ENCODE data around the gene RSPH9. TPM values are rescaled to one million over a fixed set of nuclear protein-coding genes. Genes with fewer than 3 reads are reported as not detected.

RSPH9 gene, protein sequence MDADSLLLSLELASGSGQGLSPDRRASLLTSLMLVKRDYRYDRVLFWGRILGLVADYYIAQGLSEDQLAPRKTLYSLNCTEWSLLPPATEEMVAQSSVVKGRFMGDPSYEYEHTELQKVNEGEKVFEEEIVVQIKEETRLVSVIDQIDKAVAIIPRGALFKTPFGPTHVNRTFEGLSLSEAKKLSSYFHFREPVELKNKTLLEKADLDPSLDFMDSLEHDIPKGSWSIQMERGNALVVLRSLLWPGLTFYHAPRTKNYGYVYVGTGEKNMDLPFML
- total RNA-seq: 0.30 TPM

DNA sequence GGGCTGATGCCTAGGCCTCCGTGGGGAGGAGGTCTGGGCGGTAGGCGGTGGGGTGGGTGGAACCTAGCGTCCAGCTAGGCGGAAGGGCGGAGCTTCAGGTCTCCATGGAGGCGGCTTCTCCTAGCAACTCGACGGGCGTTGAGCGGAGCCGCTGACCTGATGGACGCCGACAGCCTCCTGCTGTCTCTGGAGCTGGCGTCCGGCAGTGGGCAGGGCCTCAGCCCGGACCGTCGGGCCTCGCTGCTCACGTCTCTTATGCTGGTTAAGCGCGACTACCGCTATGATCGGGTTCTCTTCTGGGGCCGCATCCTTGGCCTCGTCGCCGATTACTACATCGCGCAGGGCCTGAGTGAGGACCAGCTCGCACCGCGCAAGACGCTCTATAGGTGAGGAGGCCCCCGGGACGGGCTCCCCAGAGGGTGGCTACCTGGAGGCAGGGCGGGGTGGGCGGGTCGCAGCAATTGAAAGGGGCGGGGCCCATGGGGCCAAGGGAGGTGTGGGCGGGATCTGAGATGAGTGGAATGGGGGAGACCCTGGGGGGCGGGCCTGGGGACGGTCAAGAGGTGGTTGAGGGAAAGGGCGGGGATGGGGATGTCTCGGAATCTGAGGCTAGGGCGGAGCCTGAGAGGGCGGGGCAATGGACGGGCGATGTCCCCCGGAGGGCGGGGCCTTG, at the start of gene RSPH9:
Gene RSPH9, plus strand, starts transcription at position 97 of the 673 bp plus-strand sequence. Its CDS starts 63 bp downstream, at position 160.
- peak; percentile 69 for DNase-seq

DNA sequence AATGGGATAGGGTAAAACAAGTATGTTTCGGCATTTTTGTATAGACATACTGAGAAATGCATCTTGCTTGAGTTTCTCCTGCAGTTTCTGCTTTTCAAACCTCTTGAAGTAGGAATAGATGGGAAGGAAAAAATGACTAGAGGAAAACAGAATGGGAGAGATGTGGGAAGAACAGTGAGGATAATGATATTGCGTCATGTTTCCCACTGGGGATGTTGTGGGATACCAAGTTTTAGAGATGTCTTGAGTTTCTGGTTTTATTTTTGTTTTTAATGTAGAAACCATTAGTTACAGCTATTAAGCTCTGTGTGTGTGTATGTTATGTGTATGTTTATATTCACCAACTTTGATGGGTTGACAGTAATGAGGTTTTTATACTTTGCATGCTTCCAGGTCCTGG, 44.2 kb upstream of the RSPH9 start:
- DNase-seq: no peak

DNA sequence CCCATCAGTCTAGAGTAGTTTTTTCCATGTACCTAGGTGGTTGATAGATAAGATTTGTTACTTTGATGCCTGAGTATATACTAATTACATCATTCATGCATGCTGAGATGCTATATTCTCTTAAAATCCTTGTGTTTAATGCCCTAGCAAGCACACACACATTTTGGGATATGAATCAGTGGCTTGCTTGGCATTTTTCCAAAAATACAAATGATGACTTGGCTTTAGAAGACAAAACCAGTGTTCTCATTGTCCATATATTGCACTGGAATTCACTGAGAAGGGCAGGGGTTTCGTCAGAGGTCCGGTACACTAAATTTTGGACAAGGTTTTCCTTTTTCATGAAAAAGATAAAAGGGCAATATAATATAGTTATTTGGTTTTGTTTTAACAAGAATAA, 40.7 kb upstream of the RSPH9 start:
- DNase-seq: no peak

DNA sequence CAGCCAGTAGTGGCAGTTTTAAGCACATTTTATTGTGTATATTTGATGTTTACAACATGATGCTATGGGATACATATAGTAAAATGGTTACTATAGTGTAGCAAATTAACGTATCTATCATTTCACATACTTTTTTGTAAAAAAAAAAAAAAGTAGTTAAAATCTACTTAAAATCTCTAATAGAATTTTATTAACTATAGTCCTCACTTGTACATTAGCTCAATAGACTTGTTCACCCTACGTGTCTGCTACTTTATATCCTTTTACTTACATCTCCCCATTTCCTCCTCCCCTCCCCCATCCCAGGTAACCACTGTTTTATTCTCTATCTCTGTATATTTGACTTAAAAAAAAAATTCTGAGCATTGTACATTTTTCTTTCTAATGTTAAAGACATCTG, 38.8 kb upstream of the RSPH9 start:
- no peak for DNase-seq

DNA sequence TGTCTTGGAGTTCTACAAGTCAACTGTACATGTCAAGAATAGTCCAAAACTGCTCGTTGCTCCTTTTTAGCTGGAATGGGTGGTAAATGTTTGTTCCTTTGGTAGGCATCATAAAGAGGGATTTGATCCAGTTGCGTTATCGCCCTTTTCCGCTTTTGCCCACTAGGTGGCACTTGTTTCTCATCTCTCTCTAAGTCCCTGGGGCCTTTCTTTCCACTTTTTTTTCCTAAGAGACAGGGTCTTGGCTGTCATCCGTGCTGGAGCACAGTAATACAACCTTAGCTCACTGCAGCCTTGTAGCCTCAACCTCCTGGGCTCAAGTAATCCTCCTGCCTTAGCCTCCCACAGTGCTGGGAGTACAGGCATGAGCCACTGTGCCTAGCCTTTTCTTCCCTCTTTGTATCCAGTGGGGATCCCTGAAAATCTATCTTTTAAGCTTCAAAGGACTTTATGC, 36.5 kb upstream of the RSPH9 start:
- DNase-seq: peak; percentile 40

DNA sequence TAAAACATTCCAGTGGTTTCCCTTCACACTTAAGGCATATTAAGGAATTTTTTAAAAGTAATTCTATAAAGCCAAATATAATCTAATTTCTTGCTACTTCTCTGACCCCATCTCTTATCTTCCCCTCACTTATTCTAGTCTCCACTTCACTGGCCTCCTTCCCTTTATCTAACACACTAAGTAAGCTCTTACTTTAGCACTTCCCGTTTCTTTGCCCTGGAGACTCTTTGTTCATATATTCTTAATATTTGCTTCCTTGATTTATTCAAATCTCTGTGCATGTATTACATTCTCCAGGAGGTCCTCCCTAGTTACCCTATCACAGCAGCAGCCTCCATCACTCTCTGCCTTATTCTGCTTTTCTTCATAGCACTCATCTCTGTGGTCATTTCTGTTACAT, 36.0 kb upstream of the RSPH9 start:
- DNase-seq: no peak

DNA sequence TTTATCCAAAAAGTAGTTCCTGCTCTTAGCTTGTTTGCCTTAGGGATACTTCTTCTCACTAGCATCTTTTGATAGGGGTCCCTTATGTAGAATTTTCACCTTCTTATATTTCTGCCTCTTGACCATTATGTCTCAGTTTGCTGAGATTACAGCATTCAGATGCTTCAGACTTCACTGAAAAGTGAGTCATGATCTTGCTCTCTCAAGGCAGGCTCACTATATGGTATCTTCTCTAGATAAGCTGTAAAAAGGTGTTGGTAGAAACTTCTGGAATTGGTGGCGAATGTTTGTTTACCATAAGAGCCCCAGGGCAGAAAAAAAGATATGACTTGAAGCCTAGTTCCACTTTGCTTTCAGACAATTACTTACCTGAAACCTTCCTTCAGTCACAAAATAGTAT, 35.4 kb upstream of the RSPH9 start:
- DNase-seq: no peak

DNA sequence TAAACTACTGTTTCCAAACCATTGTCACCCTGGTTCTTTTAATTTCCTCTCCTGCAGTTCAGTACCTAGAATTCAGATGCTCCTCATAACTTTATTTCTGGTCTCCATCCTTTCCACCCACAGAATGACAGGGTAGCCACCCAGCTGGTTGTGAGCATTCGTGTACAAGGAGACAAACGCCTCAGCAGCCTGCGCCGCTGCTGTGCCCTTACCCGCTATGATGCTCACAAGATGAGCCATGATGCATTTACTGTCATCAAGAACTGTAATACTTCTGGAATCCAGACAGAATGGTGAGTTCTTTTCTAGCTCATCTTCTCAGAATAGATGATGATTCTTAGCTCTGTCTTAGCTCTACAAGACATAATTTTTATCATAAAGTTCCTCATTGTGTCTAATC, 34.4 kb upstream of the RSPH9 start:
- no peak for DNase-seq

DNA sequence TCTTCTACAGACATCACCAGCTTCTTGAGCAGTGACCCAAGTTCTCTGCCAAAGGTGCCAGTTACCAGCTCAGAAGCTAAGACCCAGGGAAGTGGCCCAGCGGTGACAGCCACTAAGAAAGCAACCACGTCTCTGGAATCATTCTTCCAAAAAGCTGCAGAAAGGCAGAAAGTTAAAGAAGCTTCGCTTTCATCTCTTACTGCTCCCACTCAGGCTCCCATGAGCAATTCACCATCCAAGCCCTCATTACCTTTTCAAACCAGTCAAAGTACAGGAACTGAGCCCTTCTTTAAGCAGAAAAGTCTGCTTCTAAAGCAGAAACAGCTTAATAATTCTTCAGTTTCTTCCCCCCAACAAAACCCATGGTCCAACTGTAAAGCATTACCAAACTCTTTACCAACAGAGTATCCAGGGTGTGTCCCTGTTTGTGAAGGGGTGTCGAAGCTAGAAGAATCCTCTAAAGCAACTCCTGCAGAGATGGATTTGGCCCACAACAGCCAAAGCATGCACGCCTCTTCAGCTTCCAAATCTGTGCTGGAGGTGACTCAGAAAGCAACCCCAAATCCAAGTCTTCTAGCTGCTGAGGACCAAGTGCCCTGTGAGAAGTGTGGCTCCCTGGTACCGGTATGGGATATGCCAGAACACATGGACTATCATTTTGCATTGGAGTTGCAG, 31.0 kb upstream of the RSPH9 start:
- no peak for DNase-seq

DNA sequence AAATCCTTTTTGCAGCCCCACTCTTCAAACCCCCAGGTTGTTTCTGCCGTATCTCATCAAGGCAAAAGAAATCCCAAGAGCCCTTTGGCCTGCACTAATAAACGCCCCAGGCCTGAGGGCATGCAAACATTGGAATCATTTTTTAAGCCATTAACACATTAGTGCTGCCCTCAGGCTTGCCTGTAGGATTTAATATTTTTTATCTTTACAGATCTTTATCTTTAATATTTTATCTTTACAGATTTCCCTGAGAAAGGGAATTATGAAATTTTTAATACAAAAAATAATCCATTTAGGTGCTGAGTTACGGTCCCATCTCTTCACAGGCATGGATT, 30.5 kb upstream of the RSPH9 start:
- no peak for DNase-seq

DNA sequence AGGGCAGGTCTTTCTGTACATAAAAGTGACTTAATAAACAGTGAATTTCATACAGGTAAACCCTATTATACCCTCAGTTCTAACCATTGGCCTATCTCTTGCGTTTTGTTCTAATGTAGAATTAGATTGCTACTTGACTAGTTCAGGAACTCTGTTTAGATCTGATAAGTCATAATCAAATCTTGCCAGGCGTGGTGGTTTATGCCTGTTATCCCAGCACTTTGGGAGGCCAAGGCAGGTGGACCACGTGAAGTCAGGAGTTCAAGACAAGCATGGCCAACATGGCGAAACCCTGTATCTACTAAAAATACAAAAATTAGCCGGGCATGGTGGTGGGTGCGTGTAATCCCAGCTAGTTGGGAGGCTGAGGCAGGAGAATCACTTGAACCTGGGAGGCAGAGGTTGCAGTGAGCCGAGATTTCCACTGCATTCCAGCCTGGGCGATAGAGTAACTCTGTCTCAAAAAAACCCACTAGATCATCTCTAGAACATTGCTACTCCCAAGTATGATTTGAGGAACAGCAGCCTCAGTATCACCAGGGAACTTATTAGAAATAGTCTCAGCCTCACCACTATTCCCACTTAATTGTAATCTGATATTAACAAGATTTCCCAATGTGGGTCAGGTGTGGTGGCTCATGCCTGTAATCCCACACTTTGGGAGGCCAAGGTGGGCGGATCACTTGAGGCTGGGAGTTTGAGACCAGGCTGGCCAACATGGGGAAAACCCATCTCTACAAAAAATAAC, 27.9 kb upstream of the RSPH9 start:
- DNase-seq: no peak

DNA sequence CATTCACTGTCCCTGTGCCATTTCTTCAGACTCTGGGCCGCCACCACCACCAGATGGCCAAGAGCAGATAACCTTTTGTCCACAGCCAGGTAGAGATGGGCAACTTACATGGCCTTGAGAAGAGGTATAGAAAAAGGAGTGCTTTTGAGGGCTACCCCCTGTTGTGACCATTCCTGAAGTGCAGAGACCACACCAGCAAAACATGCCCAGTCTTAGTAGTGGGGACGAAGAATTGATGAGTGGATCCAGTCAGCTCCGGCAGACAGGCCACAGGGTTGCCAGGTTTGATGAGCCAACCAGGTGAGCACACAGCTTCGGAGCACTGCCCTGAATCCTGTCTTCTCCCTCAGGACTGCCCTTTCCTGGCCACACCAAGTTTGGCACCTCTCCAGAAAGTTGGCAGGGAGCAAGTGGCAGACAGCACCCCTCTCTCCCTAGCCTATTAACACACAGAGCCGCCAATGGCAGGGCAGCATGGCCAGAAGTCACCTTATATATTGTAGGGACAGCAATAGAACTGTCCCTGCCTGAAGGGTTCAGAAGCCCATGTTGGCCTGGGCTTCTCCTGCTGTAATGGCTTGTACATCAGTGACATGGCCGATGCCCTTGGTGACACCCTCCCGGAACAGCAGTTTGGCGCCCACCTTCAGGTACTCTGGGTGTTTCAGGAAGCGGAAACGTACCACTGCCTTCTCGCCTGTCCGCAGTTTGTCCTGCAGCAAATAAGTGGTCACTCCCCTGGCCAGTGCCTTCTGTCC, 23.6 kb upstream of the RSPH9 start:
- no peak for DNase-seq

DNA sequence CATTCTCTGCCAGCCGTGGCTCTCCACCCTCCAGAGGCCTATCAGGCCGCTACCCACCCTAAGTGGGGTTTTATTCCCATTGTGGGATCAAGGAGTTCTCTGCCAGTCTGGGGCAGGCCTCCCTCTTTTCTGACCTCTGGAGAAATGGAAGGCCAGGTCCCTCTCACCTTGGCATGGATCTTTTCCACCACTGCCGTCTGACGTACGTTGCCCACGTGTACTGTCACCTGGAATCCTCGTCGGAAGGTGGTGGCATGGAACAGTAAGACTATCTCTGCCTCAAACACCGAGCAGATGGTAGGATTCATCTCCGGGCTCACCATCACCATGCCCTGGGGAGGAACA, 23.0 kb upstream of the RSPH9 start:
- no peak for DNase-seq

DNA sequence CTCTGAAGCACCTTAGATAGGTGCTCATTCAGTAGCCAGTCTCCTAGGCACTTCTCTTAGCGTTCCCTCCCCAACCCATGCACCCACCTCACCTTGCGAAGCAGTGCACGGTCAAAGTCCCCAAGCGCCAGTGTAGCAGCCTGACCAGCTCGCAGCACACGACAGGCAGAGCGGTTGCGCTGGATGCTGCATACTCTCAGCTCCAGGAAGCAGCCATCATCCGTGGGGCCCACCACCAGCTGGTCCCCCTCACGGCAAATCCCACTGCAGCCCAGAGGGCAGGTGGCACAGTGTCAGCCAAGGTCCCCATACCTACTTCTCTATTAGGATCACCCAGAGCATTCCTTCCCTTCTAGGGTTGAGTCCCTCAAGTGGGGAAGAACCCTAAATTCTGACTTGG, 22.3 kb upstream of the RSPH9 start:
- DNase-seq: no peak

DNA sequence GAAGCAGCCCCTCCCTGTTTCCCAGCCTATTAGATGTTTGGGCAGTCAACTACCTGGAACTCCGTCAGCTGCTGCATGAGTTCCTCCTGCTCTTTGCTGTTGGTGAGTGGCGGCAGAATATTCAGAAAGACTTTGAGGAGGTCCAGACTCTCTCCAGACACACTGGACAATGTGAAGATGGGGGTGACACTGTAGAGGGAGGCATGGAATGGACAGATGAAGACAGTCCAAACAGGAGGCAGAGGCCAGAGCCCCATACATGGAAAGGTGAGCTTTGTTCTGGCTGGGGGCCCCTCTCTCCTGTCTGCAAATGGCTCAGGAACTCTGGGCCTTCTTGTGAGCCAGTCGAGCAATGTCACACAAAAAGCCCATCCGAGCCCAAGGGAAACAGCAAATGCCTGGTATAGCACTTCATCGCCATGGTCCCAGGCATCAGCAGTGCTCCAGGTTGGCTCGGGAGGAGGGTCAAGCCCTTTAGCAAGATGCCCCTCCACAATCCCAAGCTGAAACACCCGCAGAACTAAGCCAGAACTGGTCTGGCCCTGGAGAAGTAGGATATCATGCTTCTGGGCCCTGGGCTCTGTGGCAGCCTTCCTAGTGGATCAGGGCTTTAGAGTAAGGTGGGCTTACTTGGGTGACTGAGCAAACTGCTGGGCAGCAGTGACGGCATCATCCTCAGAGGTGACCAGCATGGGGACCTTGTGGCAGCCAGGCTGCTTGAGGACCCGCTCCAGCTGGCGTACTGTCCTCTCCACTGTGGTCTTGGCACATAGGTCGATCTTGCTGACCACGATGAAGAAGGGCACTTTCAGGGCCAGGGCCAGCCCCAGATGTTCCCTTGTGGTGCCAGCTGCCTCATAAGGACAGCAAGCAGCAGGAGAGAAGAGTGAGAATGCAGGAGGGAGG, 20.7 kb upstream of the RSPH9 start:
- no peak for DNase-seq

DNA sequence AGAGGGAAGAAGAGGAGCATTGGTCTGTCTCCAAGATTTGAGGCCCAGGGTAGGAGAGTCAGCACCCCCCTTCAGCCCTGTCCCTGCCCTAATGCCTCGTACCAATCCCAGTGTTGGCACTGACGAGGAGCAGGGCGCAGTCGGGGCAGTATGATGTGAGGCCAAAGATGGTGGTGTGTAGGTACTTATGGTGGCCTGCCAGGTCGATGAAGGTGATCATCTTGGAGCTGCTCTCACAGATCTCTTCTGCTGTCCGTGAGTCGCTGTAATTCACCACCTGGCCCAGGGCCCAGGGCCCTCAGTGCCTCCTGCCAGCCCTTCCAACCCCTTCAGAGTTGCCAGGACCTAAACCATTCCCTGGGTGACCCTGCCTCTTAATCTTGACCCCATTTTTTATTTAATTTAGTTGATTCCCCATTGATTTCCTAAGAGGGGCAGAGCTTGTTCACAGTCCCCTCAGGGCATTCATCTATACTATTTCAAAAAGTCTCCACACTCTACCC, 20.0 kb upstream of the RSPH9 start:
- no peak for DNase-seq

DNA sequence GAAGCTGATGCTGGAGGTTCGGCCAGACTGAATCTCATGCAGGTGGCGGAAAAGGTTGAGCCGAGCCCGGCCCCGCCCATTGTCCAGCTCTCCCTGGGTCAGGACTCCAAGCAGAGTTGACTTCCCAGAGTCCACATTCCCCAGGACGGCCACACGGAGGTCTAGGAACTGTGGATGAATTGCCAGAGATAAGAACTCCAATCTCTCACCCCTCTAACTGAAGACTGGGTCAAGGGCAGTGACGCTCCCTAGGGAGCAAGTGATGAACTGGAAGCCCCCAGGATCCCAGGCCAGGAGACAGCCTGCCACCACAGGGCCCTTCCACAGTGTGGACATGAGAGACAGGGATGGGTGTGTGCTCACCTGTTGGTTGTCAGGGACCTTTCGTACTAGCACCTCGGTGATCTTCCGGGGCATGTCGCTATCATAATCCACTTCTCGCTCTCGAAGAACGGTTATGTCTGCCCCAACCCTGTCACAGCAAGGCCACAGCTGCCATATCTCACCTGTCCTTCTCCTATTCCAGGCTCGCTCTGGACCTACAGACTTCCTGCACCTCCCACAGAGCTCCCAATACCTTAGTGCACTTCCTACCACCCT, 19.3 kb upstream of the RSPH9 start:
- no peak for DNase-seq

DNA sequence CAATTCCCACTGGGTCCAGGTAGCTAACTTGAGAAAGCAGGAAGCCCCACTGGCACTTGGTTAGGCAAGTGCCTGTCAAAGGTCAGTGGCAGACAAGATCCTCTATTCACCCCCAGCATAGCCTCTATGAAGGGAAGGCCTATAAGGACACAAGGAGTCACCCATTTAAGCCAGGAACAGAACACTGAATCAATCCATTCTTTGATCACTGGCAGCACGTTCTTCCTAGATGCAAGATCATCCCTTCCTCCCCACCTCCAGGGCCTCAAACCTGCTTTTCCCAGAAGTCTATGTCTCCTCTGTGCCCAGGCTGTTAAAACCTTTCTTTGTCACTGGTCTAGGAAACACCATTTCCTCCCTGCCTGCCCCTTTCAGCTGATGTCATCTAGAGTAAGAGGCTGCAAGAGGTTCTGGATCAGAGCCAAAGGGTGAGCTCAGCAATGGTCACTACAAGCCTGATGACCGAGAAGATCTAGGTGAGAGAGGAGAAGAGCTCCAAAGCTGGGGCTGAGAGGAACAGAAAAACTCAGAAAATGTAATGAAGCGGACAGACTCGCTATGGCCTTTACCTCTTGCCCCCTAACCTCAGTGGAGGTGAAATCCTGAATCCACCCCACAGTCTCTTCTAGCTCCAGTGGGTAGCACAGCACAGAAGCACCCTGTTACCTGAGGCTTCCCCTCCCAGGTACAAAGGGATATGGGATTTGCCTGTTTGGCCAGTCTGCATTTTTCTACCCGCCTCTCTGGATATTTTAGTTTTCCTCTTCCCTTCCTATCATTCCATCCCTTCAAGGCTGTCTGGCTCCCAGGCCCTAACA, 17.6 kb upstream of the RSPH9 start:
- peak; percentile 71 for DNase-seq

DNA sequence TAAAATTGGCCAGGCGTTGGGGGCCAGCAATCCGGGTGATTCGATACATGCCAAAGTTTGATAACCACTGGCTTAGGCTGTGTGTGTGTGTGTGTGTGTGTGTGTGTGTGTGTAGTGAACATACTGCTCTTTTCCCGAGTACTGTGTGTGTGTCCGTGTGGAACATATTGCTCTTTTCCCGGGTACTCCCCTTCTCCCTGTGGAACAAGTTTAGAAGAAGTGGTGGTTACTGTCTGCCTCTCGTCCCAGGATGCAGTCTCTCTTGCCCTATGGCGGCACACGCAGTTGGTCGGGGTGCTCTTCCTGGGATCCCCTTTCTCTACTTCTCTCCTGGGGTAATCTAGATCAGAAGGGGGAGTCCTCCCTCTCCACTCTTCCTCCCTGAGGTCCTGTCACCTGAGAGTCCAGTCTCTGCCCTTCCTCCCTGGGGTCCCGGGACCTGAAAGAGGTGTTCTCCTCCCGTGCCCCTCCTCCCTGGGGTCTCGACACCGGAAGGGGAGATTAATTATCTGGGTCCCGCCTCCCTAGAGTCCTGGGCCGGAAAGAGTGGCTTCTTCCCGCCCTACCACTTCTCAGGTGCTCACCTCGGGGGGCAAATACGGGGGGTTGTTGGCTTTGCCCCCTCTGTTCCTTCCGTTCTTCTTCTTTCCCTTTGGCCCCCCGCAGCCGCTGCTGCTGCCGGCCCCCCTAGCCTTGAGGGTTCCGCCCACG, 16.3 kb upstream of the RSPH9 start:
- DNase-seq: no peak
